Ascending aorta (tissue), 2 donors: ENCODE results near the gene NBPF6. TPM values are rescaled to one million over a fixed set of nuclear protein-coding genes. Genes with fewer than 3 reads are reported as not detected.
"Not testable (repeated sequence)": the region's sequence is repeated elsewhere in the genome, so short reads cannot be mapped to it uniquely, and the experiment has no call there.

Experiments
- DNase-seq, 2 donors: peaks; one replicate each; pipeline ENCODE4 v3.0.0-alpha.2; 2019; ENCODE audit warnings: low spot score in 2 of 2
- H3K27ac ChIP-seq, 2 donors: fragments of 200-600 bp; sonication (generic); one replicate each; pipeline ENCODE4 v1.5.1; 2016 to 2017; ENCODE audit warnings: mild to moderate bottlenecking in 1 of 2
- H3K27me3 ChIP-seq: fragments of 200-600 bp; sonication (generic); one replicate; pipeline ENCODE4 v1.5.1; 2017
- H3K36me3 ChIP-seq, 2 donors: fragments of 200-600 bp; sonication (generic); one replicate each; pipeline ENCODE4 v1.5.1; 2016
- H3K4me1 ChIP-seq, 2 donors: fragments of 200-600 bp; sonication (generic); one replicate each; pipeline ENCODE4 v1.5.1; 2016 to 2017; ENCODE audit warnings: mild to moderate bottlenecking in 1 of 2
- H3K4me3 ChIP-seq, 2 donors: fragments of 200-600 bp; sonication (generic); one replicate each; pipeline ENCODE4 v1.5.1; 2016 to 2017; ENCODE audit warnings: mild to moderate bottlenecking in 1 of 2
- H3K9me3 ChIP-seq, 2 donors: fragments of 200-600 bp; sonication (generic); one replicate each; pipeline ENCODE4 v1.5.1; 2016
- intact Hi-C: fragments of 100-400 bp; cut with DNase I; formaldehyde crosslinking; loops from one replicate; pipeline ENCODE4 v1.15.1; 2023
- total RNA-seq: library from RNA; depleted of rRNA; stranded (reverse); fragments of >200 nt; gene quantifications from one replicate; pipeline ENCODE4 v1.1.0, GENCODE V29; 2016
- TF ChIP-seq, protein P1 (sequence below), 3 experiments: fragments of 200-600 bp in 2 of 3; fragments of 450-650 bp in 1 of 3; sonication (generic) in 2 of 3; IDR thresholded peaks; one replicate each; pipeline ENCODE4 v1.5.1; 2016 to 2019; ENCODE audit warnings: antibody characterized with exemption in 3 of 3, mild to moderate bottlenecking in 1 of 3, moderate library complexity in 1 of 3

The NBPF6 gene
- total RNA-seq, 1 donor from 2014 or later, result not detected

DNA sequence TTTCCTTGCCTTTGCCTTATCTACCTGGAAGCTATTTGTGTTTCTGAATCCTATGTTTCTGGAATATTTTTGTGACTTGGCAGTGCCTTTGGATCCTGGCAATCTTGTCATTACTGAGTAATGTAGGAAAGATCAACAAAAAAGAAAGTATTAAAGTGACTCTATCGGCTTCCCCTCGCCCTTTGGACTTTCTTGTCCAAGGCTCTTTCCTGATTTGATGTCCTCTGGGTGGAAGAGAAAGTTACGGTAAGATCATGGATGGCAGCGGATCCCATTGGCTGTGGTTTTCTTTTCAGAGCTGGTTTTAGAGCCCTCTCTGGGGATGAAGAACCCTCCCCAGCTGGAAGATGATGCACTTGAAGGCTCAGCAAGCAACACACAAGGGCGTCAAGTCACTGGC is 17.0 kb downstream of the NBPF6 start:
- intact Hi-C loops, H3K4me3 ChIP-seq, DNase-seq, H3K27ac ChIP-seq, H3K4me1 ChIP-seq, H3K9me3 ChIP-seq, H3K27me3 ChIP-seq, H3K36me3 ChIP-seq: not testable (repeated sequence)

DNA sequence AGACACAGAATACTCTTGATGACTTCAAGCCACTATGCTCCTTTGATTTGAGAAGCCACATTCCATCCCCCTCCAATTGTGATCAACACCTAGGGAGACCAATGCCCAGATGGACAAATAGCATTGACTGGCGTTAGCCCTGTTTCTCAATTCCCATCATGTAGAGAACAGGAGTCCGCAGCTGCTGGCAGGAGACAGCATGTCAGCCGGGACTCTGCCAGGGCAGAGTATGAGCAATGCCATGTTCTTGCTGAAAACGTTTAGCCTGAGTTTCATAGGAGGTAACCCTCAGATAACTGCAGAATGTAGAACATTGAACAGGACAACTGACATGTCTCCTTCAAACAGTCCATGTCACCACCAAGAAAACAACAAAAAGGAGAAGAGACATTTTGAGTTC is 20.6 kb downstream of the NBPF6 start:
- H3K4me1 ChIP-seq, intact Hi-C loops, DNase-seq, H3K9me3 ChIP-seq, H3K27me3 ChIP-seq, H3K4me3 ChIP-seq, H3K27ac ChIP-seq, H3K36me3 ChIP-seq: not testable (repeated sequence)

- peaks cover 0 to 13% of the 10 kb centered on the region in 2 donors for H3K9me3 ChIP-seq
- H3K27me3 ChIP-seq, intact Hi-C loops, H3K4me3 ChIP-seq, DNase-seq, H3K27ac ChIP-seq, H3K4me1 ChIP-seq, H3K36me3 ChIP-seq: not testable (repeated sequence)
These were observed 24.4 kb downstream of the NBPF6 start for GRCh38 chr1:108474516-108474915.

DNA sequence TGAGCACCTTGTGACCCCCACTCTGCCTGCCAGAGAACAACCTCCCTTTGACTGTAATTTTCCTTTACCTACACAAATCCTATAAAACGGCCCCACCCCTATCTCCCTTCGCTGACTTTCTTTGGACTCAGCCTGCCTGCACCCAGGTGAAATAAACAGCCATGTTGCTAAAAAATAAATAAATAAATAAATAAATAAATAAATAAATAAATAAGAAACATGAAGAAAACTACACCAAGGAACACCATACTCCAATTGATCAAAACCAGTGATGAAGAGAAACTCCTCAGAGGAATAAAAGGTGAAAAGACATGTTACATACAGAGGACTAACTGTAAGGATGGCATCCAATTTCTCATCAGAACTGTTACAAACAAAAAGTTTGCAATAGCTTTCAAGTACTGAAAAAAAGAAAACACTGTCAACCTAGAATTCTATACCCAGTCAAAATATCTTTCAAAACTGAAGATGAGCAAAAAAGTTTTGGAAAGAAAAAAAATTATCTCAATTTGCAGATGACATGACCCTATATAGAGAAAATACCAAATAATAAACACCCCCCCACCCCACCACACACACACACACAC is 28.4 kb downstream of the NBPF6 start:
- no peak for DNase-seq
- Histone ChIP-seq H3K9me3 (peaks cover 0 to 17% of the 10 kb centered on the region in 2 donors), H3K27me3 (no peaks in the 10 kb centered on the region), H3K4me3 (no peak overlapping the region), H3K27ac (no peak overlapping the region), H3K36me3 (no peaks in the 10 kb centered on the region), H3K4me1 (no peaks in the 10 kb centered on the region)
- TF ChIP-seq, protein P1, sequence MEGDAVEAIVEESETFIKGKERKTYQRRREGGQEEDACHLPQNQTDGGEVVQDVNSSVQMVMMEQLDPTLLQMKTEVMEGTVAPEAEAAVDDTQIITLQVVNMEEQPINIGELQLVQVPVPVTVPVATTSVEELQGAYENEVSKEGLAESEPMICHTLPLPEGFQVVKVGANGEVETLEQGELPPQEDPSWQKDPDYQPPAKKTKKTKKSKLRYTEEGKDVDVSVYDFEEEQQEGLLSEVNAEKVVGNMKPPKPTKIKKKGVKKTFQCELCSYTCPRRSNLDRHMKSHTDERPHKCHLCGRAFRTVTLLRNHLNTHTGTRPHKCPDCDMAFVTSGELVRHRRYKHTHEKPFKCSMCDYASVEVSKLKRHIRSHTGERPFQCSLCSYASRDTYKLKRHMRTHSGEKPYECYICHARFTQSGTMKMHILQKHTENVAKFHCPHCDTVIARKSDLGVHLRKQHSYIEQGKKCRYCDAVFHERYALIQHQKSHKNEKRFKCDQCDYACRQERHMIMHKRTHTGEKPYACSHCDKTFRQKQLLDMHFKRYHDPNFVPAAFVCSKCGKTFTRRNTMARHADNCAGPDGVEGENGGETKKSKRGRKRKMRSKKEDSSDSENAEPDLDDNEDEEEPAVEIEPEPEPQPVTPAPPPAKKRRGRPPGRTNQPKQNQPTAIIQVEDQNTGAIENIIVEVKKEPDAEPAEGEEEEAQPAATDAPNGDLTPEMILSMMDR (IDR thresholded peaks at IDR 0.05), result no peak
- intact Hi-C loops, result no loop called here

DNA sequence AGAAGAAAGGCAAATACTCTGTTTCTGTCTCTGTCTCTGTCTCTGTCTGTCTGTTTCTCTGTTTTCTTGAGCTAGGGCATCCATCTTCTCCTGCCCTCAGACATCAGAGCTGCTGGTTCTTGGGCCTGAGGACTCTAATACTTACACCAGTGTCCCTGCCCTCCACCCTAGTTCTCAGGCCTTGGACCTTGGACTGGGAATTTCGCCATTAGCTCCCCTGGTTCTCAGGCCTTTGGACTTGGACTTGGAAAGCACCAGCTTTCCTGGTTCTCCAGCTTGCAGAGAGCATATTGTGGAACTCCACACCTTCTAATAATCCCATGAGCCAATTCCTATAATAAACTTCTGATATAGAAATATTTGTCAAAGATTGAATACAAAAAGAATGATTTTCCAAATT is 32.6 kb downstream of the NBPF6 start:
- Histone ChIP-seq H3K4me1 (no peaks in the 10 kb centered on the region), H3K27me3 (no peaks in the 10 kb centered on the region), H3K36me3 (no peaks in the 10 kb centered on the region), H3K9me3 (peaks cover 0 to 17% of the 10 kb centered on the region in 2 donors), H3K27ac (no peak overlapping the region), H3K4me3 (no peak overlapping the region)
- TF ChIP-seq, protein P1 (IDR thresholded peaks at IDR 0.05), result no peak
- DNase-seq, result no peak
- intact Hi-C loops, result no loop called here

- H3K27me3 ChIP-seq, H3K27ac ChIP-seq, H3K4me1 ChIP-seq, H3K4me3 ChIP-seq, H3K36me3 ChIP-seq, intact Hi-C loops, DNase-seq, H3K9me3 ChIP-seq: not testable (repeated sequence)
These were observed 35.8 kb downstream of the NBPF6 start for GRCh38 chr1:108485990-108486389.

DNA sequence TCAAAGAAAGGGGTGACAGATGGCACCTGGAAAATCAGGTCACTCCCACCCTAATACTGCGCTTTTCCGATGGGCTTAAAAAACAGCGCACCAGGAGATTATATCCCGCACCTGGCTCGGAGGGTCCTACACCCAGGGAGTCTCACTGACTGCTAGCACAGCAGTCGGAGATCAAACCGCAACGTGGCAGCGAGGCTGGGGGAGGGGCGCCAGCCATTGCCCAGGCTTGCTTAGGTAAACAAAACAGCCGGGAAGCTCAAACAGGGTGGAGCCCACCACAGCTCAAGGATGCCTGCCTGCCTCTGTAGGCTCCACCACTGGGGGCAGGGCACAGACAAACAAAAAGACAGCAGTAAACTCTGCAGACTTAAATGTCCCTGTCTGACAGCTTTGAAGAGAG is 36.6 kb downstream of the NBPF6 start:
- H3K27me3 ChIP-seq, H3K36me3 ChIP-seq, H3K4me3 ChIP-seq, H3K4me1 ChIP-seq, H3K9me3 ChIP-seq, H3K27ac ChIP-seq, intact Hi-C loops, DNase-seq: not testable (repeated sequence)

DNA sequence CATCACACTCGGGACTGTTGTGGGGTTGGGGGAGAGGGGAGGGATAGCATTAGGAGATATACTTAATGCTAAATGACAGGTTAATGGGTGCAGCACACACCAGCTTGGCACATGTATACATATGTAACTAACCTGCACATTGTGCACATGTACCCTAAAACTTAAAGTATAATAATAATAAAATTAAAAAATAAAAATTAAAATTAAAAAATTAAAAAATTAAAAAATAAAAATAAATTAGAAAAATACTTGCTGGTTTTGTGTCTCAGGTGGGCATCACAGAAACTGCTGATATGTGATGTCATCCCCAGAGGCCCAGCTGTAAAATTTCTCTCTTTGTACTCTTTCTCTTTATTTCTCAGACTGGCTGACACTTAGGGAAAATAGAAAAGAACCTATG is 44.9 kb downstream of the NBPF6 start:
- H3K27ac ChIP-seq, H3K27me3 ChIP-seq, H3K36me3 ChIP-seq, H3K4me1 ChIP-seq, intact Hi-C loops, DNase-seq, H3K9me3 ChIP-seq, H3K4me3 ChIP-seq: not testable (repeated sequence)

GRCh38 chr1:108496856-108497255 is 46.7 kb downstream of the NBPF6 start:
- DNase-seq, intact Hi-C loops, H3K4me1 ChIP-seq, H3K36me3 ChIP-seq, H3K27me3 ChIP-seq, H3K27ac ChIP-seq, H3K4me3 ChIP-seq, H3K9me3 ChIP-seq: not testable (repeated sequence)
